Glutamatergic neuron (in vitro differentiated cells): Measurements from ENCODE around the gene SMIM28. TPM values are rescaled to one million over a fixed set of nuclear protein-coding genes. Genes with fewer than 3 reads are reported as not detected.

Source experiments
- DNase-seq: peaks from one replicate; pipeline ENCODE4 v3.0.0; 2022
- H3K27ac Mint-ChIP-seq: one replicate; pipeline ENCODE4 v1.8.0; 2020; ENCODE audit warnings: mild to moderate bottlenecking, mixed read lengths, inconsistent platforms; ENCODE audit not compliant: unreplicated experiment
- H3K27me3 Mint-ChIP-seq: one replicate; pipeline ENCODE4 v1.8.0; 2020; ENCODE audit warnings: mild to moderate bottlenecking, moderate library complexity, mixed read lengths, inconsistent platforms; ENCODE audit not compliant: unreplicated experiment
- H3K36me3 Mint-ChIP-seq: one replicate; pipeline ENCODE4 v1.8.0; 2020; ENCODE audit warnings: mild to moderate bottlenecking, mixed read lengths, inconsistent platforms; ENCODE audit not compliant: unreplicated experiment
- H3K4me1 Mint-ChIP-seq: one replicate; pipeline ENCODE4 v1.8.0; 2020; ENCODE audit warnings: mild to moderate bottlenecking, low read depth, mixed read lengths, inconsistent platforms; ENCODE audit not compliant: unreplicated experiment
- H3K4me3 Mint-ChIP-seq: one replicate; pipeline ENCODE4 v1.8.0; 2020; ENCODE audit warnings: mild to moderate bottlenecking, mixed read lengths, inconsistent platforms; ENCODE audit not compliant: unreplicated experiment
- H3K9me3 Mint-ChIP-seq: one replicate; pipeline ENCODE4 v1.8.0; 2020; ENCODE audit warnings: mild to moderate bottlenecking, moderate library complexity, mixed read lengths, inconsistent platforms; ENCODE audit not compliant: unreplicated experiment
- total RNA-seq: library from RNA; stranded (reverse); fragmentation: NEBNext Ultra II Directional; extraction: Animal tissue kit (Norgen Biotek cat#: 25700); gene quantifications from one replicate; pipeline ENCODE4 v1.2.1, GENCODE V29; 2021; ENCODE audit not compliant: unreplicated experiment
- TF ChIP-seq, protein P1 (sequence below): fragments of 200-600 bp; sonication (generic); IDR thresholded peaks from one replicate; pipeline ENCODE4 v1.5.0; 2021; ENCODE audit not compliant: partially characterized antibody, unreplicated experiment

Gene SMIM28
- total RNA-seq, 1 donor from 2014 or later = not detected

DNA sequence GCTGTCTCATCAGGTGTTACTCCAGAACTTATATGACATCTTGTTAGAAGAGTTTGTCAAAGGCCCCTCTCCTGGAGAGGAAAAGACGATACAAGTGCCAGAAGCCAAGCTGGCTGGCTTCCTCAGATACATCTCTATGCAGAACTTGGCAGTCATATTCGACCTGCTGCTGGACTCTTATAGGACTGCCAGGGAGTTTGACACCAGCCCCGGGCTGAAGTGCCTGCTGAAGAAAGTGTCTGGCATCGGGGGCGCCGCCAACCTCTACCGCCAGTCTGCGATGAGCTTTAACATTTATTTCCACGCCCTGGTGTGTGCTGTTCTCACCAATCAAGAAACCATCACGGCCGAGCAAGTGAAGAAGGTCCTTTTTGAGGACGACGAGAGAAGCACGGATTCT, 43.7 kb upstream of the SMIM28 start:
- TF ChIP-seq, protein P1, sequence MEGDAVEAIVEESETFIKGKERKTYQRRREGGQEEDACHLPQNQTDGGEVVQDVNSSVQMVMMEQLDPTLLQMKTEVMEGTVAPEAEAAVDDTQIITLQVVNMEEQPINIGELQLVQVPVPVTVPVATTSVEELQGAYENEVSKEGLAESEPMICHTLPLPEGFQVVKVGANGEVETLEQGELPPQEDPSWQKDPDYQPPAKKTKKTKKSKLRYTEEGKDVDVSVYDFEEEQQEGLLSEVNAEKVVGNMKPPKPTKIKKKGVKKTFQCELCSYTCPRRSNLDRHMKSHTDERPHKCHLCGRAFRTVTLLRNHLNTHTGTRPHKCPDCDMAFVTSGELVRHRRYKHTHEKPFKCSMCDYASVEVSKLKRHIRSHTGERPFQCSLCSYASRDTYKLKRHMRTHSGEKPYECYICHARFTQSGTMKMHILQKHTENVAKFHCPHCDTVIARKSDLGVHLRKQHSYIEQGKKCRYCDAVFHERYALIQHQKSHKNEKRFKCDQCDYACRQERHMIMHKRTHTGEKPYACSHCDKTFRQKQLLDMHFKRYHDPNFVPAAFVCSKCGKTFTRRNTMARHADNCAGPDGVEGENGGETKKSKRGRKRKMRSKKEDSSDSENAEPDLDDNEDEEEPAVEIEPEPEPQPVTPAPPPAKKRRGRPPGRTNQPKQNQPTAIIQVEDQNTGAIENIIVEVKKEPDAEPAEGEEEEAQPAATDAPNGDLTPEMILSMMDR = no peak
- Mint-ChIP-seq H3K27ac (no peak overlapping the region), H3K4me1 (no peaks in the 10 kb centered on the region), H3K9me3 (no peaks in the 10 kb centered on the region), H3K27me3 (no peaks in the 10 kb centered on the region), H3K36me3 (peaks cover 4% of the 10 kb centered on the region), H3K4me3 (no peak overlapping the region)
- no peak for DNase-seq

- TF ChIP-seq, protein P1 = no peak
- H3K4me3 Mint-ChIP-seq = no peak overlapping the region
- H3K9me3 Mint-ChIP-seq = no peaks in the 10 kb centered on the region
- H3K36me3 Mint-ChIP-seq = peaks cover 4% of the 10 kb centered on the region
- no peak for DNase-seq
- no peaks in the 10 kb centered on the region for H3K4me1 Mint-ChIP-seq
- no peaks in the 10 kb centered on the region for H3K27me3 Mint-ChIP-seq
- no peak overlapping the region for H3K27ac Mint-ChIP-seq
These were observed 42.7 kb upstream of the SMIM28 start for GRCh38 chr6:138334963-138335362.

- Mint-ChIP-seq H3K27ac (no peak overlapping the region), H3K9me3 (no peaks in the 10 kb centered on the region), H3K27me3 (no peaks in the 10 kb centered on the region), H3K4me1 (no peaks in the 10 kb centered on the region), H3K36me3 (peaks cover 4% of the 10 kb centered on the region), H3K4me3 (no peak overlapping the region)
- TF ChIP-seq, protein P1 = no peak
- DNase-seq = no peak
These were observed 41.5 kb upstream of the SMIM28 start for GRCh38 chr6:138336221-138336620.

DNA sequence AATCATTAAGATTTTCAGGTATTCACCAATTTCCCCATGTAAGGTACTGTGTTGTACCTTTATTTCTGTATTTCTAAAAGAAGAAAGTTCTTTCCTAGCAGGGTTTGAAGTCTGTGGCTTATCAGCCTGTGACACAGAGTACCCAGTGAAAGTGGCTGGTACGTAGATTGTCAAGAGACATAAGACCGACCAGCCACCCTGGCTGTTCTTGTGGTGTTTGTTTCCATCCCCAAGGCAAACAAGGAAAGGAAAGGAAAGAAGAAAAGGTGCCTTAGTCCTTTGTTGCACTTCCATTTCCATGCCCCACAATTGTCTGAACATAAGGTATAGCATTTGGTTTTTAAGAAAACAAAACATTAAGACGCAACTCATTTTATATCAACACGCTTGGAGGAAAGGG, 40.6 kb upstream of the SMIM28 start:
- Mint-ChIP-seq H3K27ac (no peak overlapping the region), H3K36me3 (peaks cover 4% of the 10 kb centered on the region), H3K27me3 (no peaks in the 10 kb centered on the region), H3K9me3 (no peaks in the 10 kb centered on the region), H3K4me1 (no peaks in the 10 kb centered on the region), H3K4me3 (no peak overlapping the region)
- DNase-seq = no peak
- TF ChIP-seq, protein P1 = no peak

DNA sequence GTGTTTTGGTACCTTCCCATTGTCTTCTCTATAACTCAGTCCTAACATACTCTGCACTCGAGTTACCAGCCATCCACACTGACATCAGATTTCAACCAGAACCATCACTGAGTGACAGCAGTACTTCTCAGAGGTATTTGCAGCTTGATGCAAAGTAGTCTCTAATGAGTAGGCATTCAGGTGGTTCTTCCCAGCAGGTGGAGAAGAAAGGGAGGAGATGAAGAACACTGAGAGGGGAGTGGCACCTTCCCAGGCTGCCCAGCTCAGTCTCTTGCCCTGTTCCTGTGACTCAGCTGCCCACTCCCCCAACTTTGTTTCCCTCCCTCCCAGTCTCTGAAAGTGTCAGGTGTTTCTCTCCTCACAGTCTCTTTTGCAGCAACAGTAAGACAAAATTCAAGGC, 38.7 kb upstream of the SMIM28 start:
- no peaks in the 10 kb centered on the region for H3K4me1 Mint-ChIP-seq
- H3K27me3 Mint-ChIP-seq = no peaks in the 10 kb centered on the region
- H3K4me3 Mint-ChIP-seq = no peak overlapping the region
- no peak overlapping the region for H3K27ac Mint-ChIP-seq
- TF ChIP-seq, protein P1 = no peak
- no peaks in the 10 kb centered on the region for H3K9me3 Mint-ChIP-seq
- no peak for DNase-seq
- peaks cover 3% of the 10 kb centered on the region for H3K36me3 Mint-ChIP-seq
